Astrocyte (in vitro differentiated cells and primary cell): Measurements from ENCODE around the gene KCNQ1.

ENCODE experiments used
- CTCF ChIP-seq: IDR thresholded peaks from 2 replicates; pipeline ENCODE4 v1.5.1; 2011; ENCODE audit warnings: low read depth, mild to moderate bottlenecking, inconsistent platforms, low read length, moderate library complexity; ENCODE audit not compliant: insufficient read depth
- EZH2 ChIP-seq: IDR thresholded peaks from 2 replicates; pipeline ENCODE4 v1.6.1; 2012; ENCODE audit warnings: mild to moderate bottlenecking, low read length, inconsistent platforms; ENCODE audit not compliant: insufficient read depth

DNA sequence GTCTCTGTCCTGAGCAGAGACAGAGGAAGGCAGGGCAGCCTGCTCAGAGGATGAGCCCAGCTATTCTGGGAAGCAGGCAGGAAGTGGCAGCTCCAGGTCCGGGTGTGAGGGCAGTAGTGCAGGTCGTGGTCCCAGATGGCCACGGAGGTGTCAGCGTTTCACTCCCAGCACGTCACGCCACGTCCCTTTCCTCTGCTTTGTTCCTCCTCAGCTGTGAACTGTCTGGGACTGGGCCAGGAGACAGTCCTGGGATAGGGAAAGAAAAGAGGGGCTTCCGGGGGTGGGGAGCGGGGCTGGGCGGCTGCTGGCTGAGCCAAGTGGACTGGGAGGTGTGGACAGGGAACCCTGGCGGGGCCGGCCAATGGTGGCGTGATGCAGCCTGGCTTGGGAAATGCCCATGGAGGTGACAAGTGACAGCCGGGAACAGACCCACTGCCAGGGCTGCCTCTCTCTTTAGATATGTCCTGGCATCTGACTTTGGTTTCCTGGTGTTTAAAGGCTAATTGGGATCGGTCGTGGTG, 64.7 kb downstream of the KCNQ1 start:
- TF ChIP-seq CTCF (no peak), EZH2 (no peak)
